GM10248 (cell line): ENCODE data around the gene ERC2.

ENCODE experiments used
- CTCF ChIA-PET: fragments of 300-600 bp; sonication (Branson Sonifier 250); formaldehyde crosslinking; extraction: SDS; loops from one replicate; lab custom pipeline; 2021; ENCODE audit warnings: antibody characterized with exemption; lab: Yijun Ruan, JAX
- POLR2A ChIA-PET: fragments of 350-650 bp; sonication (Branson Sonifier 250); formaldehyde crosslinking; extraction: SDS; loops from one replicate; lab custom pipeline; 2020; ENCODE audit warnings: antibody characterized with exemption; lab: Yijun Ruan, JAX
- DNase-seq: peaks from one replicate; pipeline ENCODE4 v3.0.0; 2012; ENCODE audit errors: extremely low spot score
- TF ChIP-seq, protein P1 (sequence below): IDR thresholded peaks from 2 replicates; pipeline ENCODE4 v1.5.1; 2012; ENCODE audit warnings: mild to moderate bottlenecking, low read depth; ENCODE audit errors: extremely low read depth, missing control alignments, control extremely low read depth

ERC2 gene

DNA sequence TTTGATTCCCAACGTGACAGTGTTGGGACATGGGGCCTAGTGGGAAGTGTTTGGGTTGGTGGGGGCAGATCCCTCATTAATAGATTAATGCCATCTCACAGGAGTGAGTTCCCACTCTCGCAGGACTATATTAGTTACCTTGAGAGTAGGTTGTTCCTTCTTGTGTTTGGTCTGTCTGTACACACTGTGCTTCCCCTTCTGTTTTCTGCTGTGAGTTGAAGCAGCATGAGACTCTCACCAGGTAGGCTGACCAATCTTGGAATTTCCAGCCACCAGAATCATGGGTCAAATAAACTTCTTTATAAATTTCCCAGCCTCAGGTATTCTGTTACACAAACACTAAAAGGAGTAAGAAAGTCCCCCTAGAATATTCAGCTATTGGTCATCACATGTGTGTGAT, 145.4 kb downstream of the ERC2 start:
- CTCF ChIA-PET, result interaction anchor here (0.7 to 1.1 kb wide), 2 partner anchors 25 to 79 kb away, joined by 3 to 4 read pairs; no protein-coding TSS in a partner anchor
- DNase-seq, result no peak
- TF ChIP-seq, protein P1, sequence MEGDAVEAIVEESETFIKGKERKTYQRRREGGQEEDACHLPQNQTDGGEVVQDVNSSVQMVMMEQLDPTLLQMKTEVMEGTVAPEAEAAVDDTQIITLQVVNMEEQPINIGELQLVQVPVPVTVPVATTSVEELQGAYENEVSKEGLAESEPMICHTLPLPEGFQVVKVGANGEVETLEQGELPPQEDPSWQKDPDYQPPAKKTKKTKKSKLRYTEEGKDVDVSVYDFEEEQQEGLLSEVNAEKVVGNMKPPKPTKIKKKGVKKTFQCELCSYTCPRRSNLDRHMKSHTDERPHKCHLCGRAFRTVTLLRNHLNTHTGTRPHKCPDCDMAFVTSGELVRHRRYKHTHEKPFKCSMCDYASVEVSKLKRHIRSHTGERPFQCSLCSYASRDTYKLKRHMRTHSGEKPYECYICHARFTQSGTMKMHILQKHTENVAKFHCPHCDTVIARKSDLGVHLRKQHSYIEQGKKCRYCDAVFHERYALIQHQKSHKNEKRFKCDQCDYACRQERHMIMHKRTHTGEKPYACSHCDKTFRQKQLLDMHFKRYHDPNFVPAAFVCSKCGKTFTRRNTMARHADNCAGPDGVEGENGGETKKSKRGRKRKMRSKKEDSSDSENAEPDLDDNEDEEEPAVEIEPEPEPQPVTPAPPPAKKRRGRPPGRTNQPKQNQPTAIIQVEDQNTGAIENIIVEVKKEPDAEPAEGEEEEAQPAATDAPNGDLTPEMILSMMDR, result no peak
- POLR2A ChIA-PET, result no interaction called here

DNA sequence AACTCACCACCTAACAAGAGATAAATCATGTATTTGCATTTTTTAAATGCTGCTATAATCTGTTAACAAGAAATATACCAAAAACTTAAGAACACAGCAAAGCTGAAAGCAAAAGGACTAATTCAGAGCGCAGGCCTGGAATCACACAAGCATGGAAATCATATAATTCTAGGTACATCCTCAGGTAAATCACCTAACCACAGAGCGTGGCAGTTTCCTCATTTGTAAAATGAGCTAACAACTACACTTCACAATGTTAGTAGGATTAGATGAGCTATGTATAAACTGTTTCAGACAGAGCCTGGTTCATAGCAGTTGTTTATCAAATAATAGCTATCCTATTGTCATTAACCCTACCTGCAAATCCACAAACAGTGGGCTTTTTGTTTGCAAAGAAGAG, 146.4 kb downstream of the ERC2 start:
- ChIA-PET POLR2A (no interaction called here), CTCF (interaction anchor here (1.1 to 1.8 kb wide), 3 partner anchors 14 to 19 kb away, joined by 3 to 5 read pairs (median 3); no protein-coding TSS in a partner anchor)
- no peak for DNase-seq
- TF ChIP-seq, protein P1, result no peak

DNA sequence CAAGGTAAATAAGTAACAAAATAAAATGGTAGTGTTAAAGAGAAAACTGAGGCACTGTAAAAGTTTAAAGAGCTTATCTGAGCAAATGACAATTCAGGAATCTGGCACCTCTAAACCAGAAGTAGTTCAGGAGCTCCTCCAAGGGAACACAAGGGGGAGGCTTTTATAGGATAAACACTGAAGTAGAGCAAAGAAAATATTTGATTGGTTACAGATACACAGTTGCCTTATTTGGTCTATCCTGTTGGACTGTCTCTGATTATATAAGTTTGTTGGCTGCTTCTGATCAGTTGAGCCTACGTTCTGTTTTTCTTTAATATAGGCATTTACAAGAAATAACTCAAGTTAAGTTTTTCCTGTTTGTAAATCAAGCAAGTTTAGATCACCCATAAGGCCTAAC, 146.9 kb downstream of the ERC2 start:
- TF ChIP-seq, protein P1, result no peak
- DNase-seq, result no peak
- ChIA-PET CTCF (interaction anchor here (1.1 to 1.8 kb wide), 3 partner anchors 15 to 20 kb away, joined by 3 to 5 read pairs (median 3); no protein-coding TSS in a partner anchor), POLR2A (no interaction called here)

DNA sequence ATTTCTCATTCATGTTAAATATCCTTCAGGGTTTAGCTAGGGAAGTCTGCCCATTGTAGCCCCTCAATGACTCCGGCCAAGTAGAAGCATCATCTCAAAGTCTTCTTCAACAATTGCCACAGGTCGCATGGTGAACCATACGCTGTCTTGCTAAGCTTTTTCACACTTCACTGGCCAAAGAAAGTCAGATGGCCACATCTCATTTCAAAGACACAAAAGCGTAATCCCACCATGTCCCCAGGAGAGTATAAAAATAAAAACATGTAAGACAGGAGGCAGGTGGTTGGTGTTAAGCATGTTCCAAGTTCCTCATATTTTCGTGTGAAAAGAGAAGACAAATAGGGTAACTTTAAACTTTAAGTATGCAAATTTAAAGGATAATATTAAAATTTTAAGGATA, 147.4 kb downstream of the ERC2 start:
- DNase-seq, result no peak

DNA sequence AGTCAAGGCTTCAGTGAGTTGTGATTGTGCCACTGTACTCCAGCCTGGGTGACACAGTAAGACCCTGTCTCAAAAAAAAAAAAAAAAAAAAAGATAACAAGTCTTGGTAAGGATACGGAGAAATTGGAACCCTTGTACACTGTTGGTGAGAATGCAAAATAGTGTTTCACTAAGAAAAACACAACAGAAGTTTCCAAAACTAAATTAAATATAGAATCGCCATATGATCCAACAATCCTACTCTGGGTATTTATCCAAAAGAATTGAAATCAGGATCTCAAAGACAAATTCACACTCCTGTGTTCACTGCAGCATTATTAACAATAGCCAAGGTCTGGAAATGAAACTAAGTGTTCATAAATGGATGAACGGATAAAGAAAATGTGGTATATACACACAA, 149.4 kb downstream of the ERC2 start:
- POLR2A ChIA-PET, result no interaction called here
- DNase-seq, result no peak
- TF ChIP-seq, protein P1, result no peak
- CTCF ChIA-PET, result no interaction called here

More for the DNA sequence above, 147.4 kb downstream of the ERC2 start:
- TF ChIP-seq, protein P1, result no peak
- POLR2A ChIA-PET, result no interaction called here
- CTCF ChIA-PET, result interaction anchor here (1.1 to 1.8 kb wide), 3 partner anchors 14 to 20 kb away, joined by 3 to 5 read pairs (median 3); no protein-coding TSS in a partner anchor

DNA sequence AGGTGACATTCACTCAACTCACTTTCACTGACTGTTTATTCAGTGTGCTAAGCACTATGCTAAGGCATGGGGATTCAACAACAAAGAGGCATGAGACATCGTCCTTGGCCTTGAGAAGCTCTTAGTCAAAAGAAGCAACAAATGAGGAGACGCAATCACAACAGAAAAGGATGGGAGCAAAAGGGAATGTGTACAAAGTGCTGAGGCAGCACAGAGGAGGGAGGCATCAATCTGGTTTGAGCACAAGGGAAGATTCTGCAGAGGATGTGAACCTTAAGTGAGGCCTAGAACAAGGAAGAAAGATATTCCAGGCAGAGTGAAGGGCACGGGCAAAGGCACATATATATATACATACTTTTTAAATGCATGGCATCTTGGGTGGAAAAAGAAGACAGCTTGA, 151.3 kb downstream of the ERC2 start:
- ChIA-PET POLR2A (no interaction called here), CTCF (no interaction called here)
- TF ChIP-seq, protein P1, result no peak
- DNase-seq, result no peak

DNA sequence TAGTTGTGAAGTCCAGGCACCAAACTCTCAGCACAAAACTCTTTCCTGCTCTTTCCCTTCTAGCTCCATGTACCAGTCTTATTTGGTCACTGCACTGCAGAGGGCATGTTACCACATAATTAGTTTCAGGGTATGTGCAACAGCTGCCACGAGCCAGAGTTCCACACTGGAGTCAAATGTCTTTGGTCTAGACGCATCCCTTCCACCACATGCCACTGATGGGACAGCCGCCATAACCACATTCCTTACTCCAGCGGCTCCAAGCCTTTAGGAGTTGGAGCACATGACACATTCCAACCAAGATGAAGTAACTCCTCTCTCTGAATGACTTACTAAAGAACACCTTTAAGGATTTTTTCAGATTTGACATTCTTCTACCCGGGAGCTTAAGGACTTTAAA, 153.4 kb downstream of the ERC2 start:
- no peak for DNase-seq
- ChIA-PET CTCF (interaction anchor here (0.7 to 1.1 kb wide), 2 partner anchors 12 to 25 kb away, joined by 3 to 4 read pairs; no protein-coding TSS in a partner anchor), POLR2A (no interaction called here)
- TF ChIP-seq, protein P1, result no peak
